HG03520 (cell line): ENCODE data around the gene LSP1.

Experiments used
- ATAC-seq: cut with Tn5 transposase; IDR thresholded peaks from one replicate; pipeline ENCODE4 v1.9.1; 2021; ENCODE audit warnings: mild to moderate bottlenecking, moderate library complexity; ENCODE audit not compliant: unreplicated experiment

The LSP1 gene

DNA sequence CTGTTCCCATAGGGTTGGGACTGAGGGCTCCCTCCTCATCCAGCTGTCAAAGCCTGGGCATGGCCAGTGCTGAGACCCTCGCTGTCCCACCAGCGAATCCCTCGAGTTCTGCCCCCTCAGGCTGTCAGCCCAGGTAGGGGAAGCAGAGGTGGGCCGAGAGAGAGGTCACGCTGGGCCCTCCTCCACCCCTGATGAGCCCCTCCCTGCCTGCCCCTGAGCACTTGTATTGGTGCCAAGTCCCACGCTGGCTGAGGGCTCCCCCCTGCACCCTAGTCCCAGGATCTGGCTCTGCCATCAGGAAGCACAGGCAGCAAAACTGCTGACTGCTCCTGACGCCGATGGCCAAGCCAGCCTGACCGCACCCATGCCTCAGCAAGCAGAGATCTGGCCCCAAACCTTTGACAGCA is 35.5 kb downstream of the LSP1 start:
- no peak for ATAC-seq

DNA sequence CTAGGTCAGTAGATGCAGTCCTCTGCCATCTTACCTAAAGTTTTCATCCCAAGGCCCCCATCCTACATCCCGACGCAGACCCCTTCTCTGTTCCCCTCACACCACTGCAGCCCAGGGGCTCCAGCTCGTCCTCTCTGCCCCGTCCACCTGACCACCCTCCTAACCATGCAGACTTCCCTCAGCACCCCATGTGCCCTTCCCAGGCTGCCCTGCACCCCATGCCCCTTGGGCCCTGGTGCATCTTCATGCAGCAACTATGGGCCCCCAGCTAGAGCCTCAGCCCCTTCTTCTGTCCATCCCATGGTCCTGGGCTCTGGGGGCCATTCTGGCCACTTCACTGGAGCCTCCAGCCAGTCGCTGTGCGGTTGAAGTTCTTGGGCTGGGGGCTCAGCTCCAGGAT is 35.9 kb downstream of the LSP1 start:
- no peak for ATAC-seq

DNA sequence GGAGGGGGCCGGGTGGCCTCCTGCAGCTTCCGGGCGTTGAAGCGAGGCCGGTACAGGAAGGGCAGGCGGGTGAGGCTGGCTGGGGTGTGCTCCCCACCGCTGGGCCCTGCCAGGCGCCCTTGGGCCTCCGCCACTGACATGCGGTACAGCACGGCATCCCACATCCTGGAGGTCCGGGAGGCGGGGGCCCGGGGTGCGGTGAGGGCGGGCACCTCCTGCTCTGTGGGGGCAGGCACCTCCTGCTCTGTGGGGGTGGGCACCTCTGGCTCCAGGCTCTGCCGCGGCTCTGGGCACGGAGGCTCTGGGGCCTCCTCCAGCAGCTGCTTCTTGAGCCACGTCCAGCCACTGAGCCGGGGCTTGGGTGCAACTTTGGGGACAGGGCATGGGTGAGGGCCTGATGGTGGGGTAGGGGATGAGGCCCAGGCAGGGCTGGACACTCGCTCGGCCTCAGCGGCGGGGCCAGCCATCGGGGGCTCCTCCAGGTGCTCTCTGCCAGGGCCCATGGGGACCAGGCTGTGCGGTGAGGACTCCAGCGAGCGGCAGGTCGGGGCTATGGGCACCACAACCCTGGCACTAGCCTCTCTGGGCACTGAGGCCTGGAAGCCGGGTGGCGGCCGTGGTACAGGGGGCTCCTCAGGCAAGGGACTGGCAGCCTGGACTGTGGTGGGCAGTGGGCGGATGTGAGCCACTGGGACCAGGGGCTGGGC is 36.5 kb downstream of the LSP1 start:
- ATAC-seq: no peak

DNA sequence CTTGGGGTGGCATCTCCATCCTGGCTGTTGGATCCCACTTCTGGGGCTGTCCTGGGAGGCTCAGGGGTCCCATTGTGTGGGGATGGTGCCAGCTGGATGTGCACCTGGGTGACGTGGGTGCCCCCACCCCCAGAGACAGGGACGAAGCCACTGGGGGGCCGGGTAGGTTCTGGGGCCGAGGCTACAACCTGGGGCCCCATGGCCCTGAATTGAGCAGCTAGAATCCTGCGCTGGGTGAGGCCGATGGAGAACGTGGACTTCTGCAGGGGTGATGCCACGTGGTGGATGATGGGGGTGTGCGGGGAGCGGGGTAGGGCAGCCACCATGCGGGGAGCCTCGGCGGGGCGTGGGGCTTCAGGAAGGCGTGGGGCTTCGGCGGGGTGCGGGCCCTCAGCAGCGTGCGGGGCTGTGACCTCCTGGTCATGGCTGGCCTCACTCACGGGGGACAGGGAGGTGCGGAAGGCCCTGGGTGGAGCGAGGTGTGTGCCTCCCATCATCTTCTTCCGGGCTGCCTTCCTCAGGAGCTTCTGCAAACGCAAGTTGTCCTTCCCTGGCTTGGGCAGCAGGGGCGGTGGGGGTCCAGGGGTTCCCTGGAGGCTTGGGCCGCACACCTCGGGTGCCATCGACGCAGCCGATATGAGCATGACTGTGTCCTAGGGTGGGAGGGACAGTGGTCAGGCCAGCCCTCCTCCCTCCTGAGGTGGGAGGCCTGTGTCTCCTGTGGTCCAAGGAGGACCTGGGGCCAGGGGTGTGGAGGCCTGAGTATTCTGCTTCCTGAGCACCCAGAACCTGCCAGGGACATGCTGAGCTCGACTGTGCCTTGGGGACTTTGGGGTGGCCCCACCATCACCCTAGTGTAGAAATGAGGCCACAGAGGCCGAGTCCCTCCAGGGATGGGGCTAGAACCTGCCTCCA is 37.3 kb downstream of the LSP1 start:
- ATAC-seq: no peak

DNA sequence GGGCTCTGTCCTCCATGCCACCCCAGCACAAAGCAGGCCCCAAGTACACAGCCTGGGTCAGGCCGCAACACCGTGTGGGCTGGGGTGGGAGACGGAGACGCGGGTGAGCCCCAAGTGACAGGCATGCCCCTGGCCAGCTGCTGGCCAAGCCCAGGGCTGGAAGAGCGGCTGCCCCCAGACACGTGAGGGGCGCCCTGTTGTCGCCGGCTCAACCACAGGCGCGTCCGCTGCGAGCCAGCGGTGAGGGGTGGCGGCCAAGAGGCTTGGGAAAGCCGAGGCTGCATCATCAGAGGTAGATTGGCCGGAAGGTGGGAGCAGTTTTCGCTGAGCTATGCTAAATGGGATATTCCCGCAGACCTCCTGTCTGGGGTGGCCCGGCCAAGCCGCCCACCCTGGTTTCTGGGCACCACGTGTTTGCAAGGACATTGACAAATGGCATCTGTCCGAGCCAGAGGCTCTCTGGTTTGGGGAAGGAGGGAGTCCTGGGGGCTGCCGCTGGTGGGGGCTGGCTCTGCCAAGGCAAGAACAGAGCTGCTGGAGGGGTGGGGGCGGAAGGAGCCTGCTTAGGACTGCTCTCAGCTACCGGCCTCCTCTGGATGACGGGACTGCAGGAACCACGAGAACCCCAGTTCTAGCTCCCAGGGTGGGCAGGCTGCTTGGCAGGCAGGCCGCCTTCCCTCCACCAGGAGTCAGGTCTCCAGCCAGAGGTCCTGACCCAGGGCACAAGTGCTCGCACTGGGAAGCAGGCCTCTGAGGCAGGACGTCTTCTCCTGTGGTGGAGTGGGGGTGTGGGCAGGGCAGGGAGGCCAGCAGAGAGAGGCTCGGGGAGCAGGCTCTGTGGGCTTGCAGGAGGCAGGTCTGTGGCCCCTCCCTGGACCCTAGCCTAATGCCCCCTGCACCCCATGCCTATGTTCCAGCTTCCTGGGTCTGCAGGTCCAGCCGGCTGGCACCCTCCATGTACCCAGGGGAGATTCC is 38.3 kb downstream of the LSP1 start:
- ATAC-seq: no peak

DNA sequence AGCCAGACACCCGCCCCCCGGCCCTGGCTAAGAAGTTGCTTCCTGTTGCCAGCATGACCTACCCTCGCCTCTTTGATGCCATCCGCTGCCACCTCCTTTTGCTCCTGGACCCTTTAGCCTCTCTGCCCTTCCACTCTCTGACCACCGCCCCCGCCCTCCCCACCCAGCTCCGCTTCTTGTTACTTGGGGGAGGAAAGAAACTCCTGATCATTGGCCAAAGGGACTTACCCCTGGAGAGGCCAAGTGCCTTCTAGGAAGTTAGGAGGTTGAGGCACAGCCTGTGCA is 38.9 kb downstream of the LSP1 start, which contains the start of gene PRR33:
Gene PRR33 (minus strand): TSS at position 65 of the 285 bp plus-strand sequence. CDS start 1,311 bp downstream, outside the sequence.
- no peak for ATAC-seq

DNA sequence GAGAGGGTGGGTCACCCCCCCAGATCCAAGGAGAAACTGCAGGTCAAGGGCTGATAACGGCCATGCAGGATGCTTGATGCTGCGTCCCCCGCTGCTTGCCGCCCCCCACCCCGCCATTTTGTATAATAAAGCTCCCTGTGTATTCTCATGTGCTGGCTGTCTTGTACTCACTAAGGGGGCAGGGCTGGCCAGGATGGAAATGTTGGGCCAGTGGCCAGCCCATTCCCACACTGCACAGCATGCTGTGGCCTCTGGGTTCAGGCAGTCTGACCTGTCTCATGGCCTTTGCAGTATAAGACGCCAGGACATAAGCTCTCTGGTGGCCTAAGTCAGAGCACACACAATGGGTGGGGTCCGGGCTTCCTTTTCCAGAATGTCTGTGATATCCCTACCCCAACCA is 39.2 kb downstream of the LSP1 start:
- no peak for ATAC-seq

DNA sequence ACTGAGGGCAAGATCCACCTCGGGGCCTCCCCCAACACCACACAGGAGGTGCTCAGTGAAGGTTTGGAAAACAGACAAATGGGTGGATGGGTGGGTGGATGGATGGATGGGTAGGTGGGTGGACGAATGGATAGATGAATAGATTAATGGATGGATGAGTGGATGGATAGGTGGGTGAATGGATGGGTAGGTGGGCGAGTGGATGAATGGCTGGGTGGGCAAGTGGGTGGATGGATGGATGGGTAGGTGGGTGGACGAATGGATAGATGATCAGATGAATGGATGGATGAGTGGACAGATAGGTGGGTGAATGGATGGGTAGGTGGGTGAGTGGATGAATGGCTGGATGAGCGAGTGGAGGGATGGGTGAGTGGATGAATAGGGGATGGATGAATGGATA is 39.7 kb downstream of the LSP1 start:
- no peak for ATAC-seq

DNA sequence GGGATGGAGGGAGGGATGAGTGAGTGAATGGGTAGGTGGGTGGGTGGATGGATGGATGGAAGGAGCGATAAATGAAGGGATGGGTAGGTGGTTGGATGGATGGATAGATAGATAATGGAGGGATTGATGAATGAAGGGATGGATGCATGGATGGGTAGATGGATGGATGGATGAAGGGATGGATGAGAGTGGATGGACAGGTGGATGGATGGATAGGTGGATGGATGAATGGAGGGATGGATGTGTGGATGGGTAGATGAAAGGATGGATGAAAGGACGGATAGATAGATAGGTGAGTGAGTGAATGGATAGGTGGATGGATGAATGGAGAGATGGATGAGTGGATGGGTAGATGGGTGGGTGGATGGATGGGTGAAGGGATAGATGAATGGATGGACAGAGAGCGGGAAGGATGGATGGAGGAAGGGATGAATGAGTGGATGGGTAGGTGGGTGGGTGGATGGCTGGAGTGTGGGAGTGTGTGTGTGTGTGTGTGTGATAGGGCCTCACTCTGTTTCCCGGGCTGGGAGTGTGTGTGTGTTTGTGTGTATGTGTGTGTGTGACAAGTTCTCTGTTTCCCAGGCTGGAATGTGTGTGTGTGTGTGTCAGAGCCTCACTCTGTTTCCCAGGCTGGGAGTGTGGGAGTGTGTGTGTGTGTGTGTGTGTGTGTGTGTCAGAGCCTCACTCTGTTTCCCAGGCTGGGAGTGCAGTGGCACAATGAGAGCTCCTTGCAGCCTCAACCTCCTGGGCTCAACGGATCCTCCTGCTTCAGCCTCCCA is 40.9 kb downstream of the LSP1 start:
- no peak for ATAC-seq

DNA sequence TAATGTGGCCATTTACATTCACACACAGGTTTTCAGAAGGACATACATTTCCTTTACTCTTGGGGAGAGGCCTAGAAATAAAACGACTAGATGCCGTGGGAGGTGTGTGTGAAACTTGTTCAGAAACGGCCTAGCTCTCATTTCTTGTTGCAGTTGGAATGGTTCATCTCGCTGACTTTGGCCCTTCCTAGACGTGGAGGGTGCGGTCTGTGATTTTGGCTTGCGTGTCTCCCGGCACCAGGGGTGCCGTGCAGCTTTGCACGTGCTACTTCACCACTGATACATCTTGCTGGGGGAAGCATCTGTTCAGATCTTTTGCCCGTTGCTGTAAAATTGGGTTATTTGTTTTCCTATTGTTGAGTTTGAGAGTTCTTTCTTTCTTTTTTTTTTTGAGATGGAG is 41.9 kb downstream of the LSP1 start:
- no peak for ATAC-seq

DNA sequence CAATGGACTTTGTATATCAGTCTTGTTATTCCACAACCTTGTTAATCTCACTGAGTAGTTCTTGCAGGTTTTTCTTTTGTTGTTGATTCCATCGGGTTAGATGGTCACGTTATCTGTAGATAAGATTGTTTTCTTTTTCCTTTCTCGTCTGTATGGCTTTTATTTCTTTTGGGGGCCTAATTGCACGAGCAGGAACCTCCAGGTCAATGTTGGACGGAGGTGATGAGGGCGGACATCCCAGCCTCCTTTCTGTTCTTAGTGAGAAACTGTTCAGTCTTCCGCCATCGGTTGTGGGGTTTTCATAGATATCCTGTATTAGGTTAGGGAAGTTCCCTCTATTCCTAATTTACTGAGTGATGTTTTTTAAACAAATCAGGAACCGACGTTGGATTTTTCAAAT is 43.6 kb downstream of the LSP1 start:
- no peak for ATAC-seq

DNA sequence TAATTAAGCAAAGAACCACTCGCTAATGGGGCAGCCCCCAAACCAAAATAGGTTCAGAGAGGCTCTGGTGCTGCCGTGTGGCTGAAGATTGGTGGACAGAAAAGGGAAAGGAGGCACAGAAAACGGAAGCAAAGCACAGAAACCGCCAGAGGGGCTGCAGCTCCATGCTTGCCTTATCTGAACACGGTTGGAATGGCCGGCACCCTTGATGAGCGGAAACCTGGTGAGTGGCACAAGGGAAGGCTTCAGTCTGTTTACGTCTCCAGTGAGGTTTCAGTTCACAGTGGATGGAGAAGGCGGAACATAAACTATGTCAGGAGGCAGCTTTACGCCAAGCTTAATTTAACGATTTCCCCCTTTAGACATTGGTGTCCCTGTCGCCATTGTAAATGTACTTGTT is 44.0 kb downstream of the LSP1 start:
- no peak for ATAC-seq

DNA sequence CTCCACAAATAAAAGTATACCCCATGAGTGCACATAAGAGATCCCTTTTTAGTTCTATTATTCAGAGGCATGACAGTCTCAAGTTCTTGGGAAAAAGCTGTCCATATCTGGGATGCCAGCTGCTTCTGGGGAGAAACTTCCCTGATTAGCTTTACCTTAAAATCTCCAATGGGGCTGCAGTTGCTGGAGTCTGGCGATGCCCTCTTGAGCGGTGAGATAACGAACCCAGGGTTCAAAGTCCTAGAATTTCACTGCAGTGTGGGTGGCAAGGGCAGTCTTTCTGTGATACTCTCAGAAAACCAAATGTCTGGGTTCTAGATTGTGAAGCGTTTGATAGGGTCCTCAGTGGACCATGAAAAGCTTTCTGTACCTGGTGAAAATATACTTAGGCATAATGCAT is 46.2 kb downstream of the LSP1 start:
- ATAC-seq: no peak

DNA sequence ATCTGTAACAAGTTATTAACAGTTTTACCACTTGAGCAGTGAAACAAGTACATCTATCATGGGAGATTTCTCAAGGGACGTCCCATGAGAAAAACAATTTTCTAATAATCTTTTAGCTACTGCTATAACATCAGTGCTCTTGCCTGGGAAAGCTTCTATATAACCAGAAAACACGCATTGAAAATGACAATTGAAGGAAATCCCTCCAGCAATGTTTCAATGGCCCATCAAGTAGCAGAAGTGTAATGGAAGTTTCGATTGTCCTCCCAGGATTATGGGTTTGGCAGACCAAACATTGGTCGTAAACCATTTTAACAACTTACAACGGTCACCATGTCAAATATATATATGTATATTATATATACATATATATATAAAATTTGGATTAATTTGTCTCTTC is 46.8 kb downstream of the LSP1 start:
- ATAC-seq: no peak

DNA sequence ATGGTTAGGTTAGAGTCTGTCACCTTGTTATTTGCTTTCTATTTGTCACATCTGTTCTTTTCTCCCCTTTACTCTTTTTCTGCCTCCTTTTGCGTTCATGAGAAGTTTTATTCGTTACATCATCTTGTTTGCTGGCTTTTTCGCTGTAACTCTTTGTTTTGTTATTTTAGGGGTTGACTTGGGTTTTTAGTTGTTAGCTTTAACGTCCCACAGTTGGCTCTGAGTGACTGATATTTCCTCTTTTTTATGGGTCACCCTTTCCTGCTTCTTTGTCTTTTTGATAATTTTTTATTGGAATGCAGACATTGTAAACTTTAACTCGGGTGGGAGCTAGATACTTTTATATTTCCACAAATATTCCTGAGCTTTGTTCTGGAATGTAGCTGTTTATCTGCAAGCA is 53.3 kb downstream of the LSP1 start:
- ATAC-seq: no peak

DNA sequence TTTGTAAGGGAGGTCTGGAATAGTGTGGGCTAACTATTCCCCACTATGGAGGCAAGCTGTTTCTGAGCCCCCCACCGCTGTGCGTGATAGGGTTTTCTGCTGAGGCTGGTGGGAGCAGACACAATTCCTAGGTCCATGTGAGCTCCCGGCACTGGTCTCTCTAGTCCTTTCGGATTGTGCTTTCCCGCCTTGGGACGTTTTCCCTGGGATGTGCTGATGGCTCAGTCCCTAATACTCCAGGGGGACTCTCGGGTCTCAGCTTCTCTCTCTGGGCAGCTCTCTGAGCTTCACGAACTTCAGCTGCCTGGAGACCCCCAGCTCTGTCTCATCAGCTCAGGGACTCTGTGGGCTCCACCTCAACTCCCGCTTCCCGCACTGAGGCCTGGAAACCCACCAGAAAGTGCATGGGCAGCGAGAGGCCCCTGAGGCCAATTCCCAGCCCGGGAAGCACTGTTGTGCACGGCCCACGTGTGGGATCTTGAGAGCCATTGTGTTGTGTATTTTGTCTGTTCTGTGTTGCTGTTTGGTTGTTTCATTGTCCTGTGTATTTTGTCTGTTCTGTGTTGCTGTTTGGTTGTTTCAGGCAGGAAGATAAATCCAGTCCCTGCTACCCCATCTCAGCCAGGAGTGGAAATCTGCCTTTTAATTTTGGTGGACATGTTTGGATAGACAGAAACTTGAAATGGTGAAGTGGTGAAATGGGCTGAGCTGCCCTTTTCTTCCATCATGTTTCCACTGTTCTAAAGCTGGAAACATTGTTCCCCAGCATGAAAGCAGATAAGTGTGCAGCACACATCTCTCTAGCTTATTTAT is 53.9 kb downstream of the LSP1 start:
- no peak for ATAC-seq

DNA sequence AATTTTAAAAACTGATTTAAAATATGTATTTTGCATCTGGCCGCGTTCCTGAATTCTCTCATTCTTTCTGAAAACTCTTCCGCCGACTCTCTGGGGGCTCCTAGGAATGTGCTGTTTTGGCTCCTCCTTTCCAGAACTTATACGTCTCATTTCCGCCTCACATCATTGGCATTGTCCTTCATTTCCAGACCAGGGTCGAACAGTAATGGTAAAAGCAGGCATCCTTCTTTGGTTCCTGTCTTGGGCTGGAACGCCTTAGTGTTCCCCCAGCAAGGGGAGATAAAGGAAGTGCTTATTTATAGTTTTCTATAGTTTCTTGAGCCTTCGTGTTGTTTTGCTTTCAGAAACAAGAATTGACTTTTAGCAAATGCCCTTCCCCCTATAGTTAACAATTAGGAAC is 55.7 kb downstream of the LSP1 start:
- no peak for ATAC-seq

DNA sequence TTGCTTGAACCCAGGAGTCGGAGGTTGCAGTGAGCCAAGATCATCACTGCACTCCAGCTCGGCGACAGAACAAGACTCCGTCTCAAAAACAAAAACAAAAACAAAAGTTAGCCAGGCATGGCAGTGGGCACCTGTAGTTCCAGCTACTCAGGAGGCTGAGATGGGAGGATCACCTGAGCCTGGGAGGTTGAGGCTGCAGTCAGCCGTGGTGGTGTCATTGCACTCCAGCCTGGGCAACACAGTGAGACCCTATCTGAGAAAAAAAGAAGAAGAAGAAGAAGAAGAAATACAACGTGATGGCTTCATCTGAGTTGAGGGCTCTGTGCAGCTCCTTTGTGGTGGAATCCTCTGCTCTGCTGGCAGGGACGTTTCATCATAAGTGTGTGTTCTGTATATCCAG is 56.6 kb downstream of the LSP1 start:
- ATAC-seq: no peak

DNA sequence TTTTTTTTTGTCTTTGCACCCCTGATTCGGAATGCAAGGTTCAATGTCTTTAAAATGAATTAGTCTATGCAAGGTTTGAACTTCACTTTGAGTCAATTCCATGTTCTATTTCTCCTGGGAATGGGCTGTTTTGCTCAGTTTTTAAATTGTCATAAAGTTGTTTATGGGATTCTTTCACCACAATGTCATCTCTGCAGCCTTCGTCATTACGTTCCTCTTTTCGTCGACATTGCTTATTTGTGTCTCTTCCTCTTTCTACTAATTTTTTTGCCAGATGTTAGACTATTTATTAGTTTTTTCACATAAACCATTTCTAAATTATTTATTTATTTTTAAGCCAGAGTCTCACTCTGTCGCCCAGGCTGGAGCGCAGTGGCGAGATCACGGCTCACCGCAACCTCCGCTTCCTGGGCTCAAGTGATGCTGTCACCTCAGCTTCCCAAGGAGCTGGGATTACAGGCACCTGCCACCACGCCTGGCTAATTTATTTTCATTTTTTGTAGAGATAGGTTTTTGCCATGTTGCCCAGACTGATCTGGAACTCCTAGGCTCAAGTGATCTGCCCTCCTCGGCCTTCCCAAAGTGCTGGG is 59.5 kb downstream of the LSP1 start:
- ATAC-seq: no peak
